ENCODE results near the gene UTS2B. TPM values are rescaled to one million over a fixed set of nuclear protein-coding genes. Genes with fewer than 3 reads are reported as not detected.

The UTS2B gene
- polyA plus RNA-seq, 1 of the 3 experiments (the other 2 are of a cell fraction), result 0.03 TPM

DNA sequence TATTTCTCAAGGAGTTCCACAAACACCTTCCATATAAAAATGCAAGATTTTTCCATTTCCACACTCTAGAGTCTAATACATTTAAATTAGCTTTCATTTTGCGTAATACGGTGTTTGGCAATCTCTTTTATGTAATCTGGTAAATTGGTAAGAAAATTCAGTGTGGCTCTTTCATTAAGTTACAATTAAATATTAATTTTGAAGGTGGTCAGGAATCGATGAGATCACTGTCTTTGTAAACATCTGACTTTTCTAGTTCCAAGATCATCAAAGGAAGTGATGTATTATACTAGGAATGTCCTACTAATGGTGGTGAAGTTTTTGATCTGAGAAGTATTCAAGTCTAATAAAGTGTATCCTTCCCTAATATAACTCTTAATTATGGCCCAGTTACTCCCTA lies 1.1 kb upstream of the UTS2B start:
- peak overlapping the region in 1 of 2 experiments; percentile 93; a peak in 3 of 4 replicates for H3K4me3 ChIP-seq (ENCODE audit: low read depth in 2 of 2, low read length in 1 of 2)
- POLR2A ChIA-PET, result no interaction called here
- no peaks in the 10 kb centered on the region for H3K27me3 ChIP-seq (ENCODE audit: insufficient read depth)
- peaks cover 3% of the 10 kb centered on the region; the same call in 1 of the 2 replicates for H4K20me1 ChIP-seq (ENCODE audit: insufficient read depth)
- 70% methylated on average over 3 of the region's 3 CpGs for WGBS (ENCODE audit: low lambda C conversion rate)
- no peaks in the 10 kb centered on the region for H3K36me3 ChIP-seq (replicated peaks in 1 of 2; ENCODE audit: control insufficient read depth in 1 of 2, insufficient read depth in 2 of 2, low read length in 1 of 2)
- H3F3A ChIP-seq (replicated peaks; ENCODE audit: insufficient read depth), result peaks cover 27% of the 10 kb centered on the region
- H3K9ac ChIP-seq, result peak overlapping the region; percentile 94; the same call in 1 of the 2 replicates
- no peak overlapping the region for H2AFZ ChIP-seq (ENCODE audit: low read depth)
- peak overlapping the region; percentile 82 for H3K4me2 ChIP-seq
- H3K9me2 ChIP-seq, result no peaks in the 10 kb centered on the region
- H3K27ac ChIP-seq (ENCODE audit: low read depth in 2 of 2, low read length in 1 of 2), result peak overlapping the region in 1 of 2 experiments; percentile 92; a peak in 3 of 4 replicates
- CTCF ChIA-PET, result no interaction called here
- H3K9me3 ChIP-seq, result no peaks in the 10 kb centered on the region
- DNase-seq, result no peak
- peaks cover 18 to 48% of the 10 kb centered on the region in 2 experiments; a peak in 3 of 4 replicates for H3K4me1 ChIP-seq (ENCODE audit: control insufficient read depth in 1 of 2, insufficient read depth in 2 of 2, low read depth in 1 of 2, low read length in 1 of 2)
- H3K79me2 ChIP-seq (ENCODE audit: insufficient read depth), result peaks cover 72% of the 10 kb centered on the region
- no peak for TF ChIP-seq NRF1 (IDR thresholded peaks at IDR 0.05; ENCODE audit: low read depth, low read length)
- TF ChIP-seq TCF12 (IDR thresholded peaks at IDR 0.05), result peak; percentile 10; the same call in 1 of the 2 replicates
- TF ChIP-seq FOSL2 (IDR thresholded peaks at IDR 0.05; ENCODE audit: borderline replicate concordance, low read depth), result 0 out of 2 replicates have a peak, but pooled peaks have one; percentile 45
- 0 out of 2 replicates have a peak, but pooled peaks have one; percentile 37 for TF ChIP-seq JUND (IDR thresholded peaks at IDR 0.05)
- peak; percentile 23; the same call in 1 of the 2 replicates for TF ChIP-seq NFIC (IDR thresholded peaks at IDR 0.05; ENCODE audit: borderline replicate concordance)
- no peak for TF ChIP-seq RAD21 (IDR thresholded peaks at IDR 0.05; ENCODE audit: low read length)

DNA sequence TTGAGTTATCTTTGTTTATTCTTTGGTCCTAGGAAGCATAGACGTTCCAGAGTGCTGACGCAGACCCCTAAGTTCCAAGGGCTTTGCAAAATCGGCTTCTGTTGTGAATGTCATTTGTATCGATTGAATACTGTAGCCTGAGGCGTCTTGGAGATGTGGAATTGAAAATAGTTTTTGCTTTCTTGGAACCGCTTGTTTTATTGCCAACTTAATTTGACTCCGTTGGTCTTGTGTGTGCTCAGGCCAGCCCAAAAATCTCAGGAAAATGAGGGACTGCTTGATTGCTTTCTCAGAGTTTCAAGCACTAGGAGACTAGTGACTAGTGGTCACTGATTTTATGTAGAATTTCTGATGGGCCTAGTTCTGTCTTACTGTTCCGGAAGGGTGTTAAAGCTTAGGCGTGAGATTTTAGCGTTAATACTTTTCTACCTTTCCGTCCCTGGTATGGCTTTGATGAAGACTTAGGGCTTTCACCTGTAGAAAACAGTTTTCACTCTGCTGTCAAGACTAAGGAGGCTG lies 263 bp upstream of the UTS2B start:
- CTCF ChIA-PET, result interaction anchor here (0.7 kb wide), 1 partner anchor 233 kb away, joined by 3 read pairs; no protein-coding TSS in a partner anchor
- Histone ChIP-seq H3K9ac (peak overlapping the region; percentile 94), H3K4me2 (peak overlapping the region; percentile 82), H3K9me2 (no peaks in the 10 kb centered on the region), H4K20me1 (ENCODE audit: insufficient read depth) (peaks cover 3% of the 10 kb centered on the region; the same call in 1 of the 2 replicates), H3K9me3 (no peaks in the 10 kb centered on the region), H3F3A (replicated peaks; ENCODE audit: insufficient read depth) (peaks cover 27% of the 10 kb centered on the region), H3K27ac (ENCODE audit: low read depth in 2 of 2, low read length in 1 of 2) (peak overlapping the region in 1 of 2 experiments; percentile 92; a peak in 2 of 4 replicates), H3K27me3 (ENCODE audit: insufficient read depth) (no peaks in the 10 kb centered on the region), H3K36me3 (replicated peaks in 1 of 2; ENCODE audit: control insufficient read depth in 1 of 2, insufficient read depth in 2 of 2, low read length in 1 of 2) (no peaks in the 10 kb centered on the region), H2AFZ (ENCODE audit: low read depth) (no peak overlapping the region), H3K79me2 (ENCODE audit: insufficient read depth) (peaks cover 64% of the 10 kb centered on the region), H3K4me3 (ENCODE audit: low read depth in 2 of 2, low read length in 1 of 2) (peak overlapping the region; percentile 93), H3K4me1 (ENCODE audit: control insufficient read depth in 1 of 2, insufficient read depth in 2 of 2, low read depth in 1 of 2, low read length in 1 of 2) (peaks cover 18 to 48% of the 10 kb centered on the region in 2 experiments; a peak in 3 of 4 replicates)
- 36% methylated on average over 11 of the region's 11 CpGs for WGBS (ENCODE audit: low lambda C conversion rate)
- TF ChIP-seq, protein P1, sequence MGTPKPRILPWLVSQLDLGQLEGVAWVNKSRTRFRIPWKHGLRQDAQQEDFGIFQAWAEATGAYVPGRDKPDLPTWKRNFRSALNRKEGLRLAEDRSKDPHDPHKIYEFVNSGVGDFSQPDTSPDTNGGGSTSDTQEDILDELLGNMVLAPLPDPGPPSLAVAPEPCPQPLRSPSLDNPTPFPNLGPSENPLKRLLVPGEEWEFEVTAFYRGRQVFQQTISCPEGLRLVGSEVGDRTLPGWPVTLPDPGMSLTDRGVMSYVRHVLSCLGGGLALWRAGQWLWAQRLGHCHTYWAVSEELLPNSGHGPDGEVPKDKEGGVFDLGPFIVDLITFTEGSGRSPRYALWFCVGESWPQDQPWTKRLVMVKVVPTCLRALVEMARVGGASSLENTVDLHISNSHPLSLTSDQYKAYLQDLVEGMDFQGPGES (IDR thresholded peaks at IDR 0.05; ENCODE audit: low read depth, low read length), result no peak
- TF ChIP-seq NRF1 (IDR thresholded peaks at IDR 0.05; ENCODE audit: low read depth, low read length) (no peak), FOSL2 (IDR thresholded peaks at IDR 0.05; ENCODE audit: borderline replicate concordance, low read depth) (0 out of 2 replicates have a peak, but pooled peaks have one; percentile 4), NFIC (IDR thresholded peaks at IDR 0.05; ENCODE audit: borderline replicate concordance) (no peak), JUND (IDR thresholded peaks at IDR 0.05) (peak; percentile 9; the same call in 1 of the 2 replicates)
- POLR2A ChIA-PET, result no interaction called here
- DNase-seq, result no peak

DNA sequence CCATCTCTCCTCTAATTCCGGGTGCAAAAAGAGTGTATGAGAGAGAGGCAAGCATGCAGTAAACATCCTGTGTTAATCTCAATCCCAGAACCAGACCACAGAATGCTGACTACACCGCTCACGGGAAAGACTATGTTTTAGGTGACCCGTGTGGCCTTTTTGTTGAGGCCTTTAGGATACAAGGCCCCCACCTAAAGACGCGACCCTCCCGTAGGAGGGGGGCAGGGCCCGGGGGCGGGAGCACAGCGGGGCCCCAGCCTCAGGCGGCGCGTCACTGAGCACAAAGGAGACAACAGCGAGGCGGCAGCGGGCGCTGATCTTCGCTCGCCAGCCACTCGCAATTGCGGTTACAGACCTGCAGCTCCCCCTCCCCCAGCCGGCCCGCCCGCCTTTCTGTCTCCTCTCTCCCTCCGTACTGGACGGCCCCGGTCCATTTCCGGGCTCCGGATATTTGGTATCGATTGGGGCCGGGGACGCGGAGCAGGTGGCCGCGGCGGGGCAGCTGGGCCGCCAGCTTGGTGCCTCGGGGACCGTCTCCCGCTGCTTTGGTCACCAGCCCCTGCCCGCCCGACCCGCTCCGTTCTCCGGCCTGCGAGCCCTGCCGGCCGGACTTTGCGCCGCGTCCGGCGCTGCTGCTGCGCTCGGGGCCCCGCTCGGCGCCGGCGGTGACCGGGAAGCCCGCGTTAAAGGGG lies 1.2 kb downstream of the UTS2B start, which contains the start of gene CCDC50:
Gene CCDC50 (plus strand): TSS at position 433 of the 692 bp plus-strand sequence. CDS start 281 bp downstream, outside the sequence.
- CTCF ChIA-PET, result no interaction called here
- Histone ChIP-seq H3K27me3 (ENCODE audit: insufficient read depth) (no peaks in the 10 kb centered on the region), H3F3A (replicated peaks; ENCODE audit: insufficient read depth) (peaks cover 25% of the 10 kb centered on the region), H3K27ac (ENCODE audit: low read depth in 2 of 2, low read length in 1 of 2) (peak within 1 kb of the TSS; percentile 85 to 92), H3K9me3 (no peaks in the 10 kb centered on the region), H3K4me3 (ENCODE audit: low read depth in 2 of 2, low read length in 1 of 2) (peak within 1 kb of the TSS; percentile 93), H3K4me2 (peak within 1 kb of the TSS; percentile 82), H2AFZ (ENCODE audit: low read depth) (peak within 1 kb of the TSS; percentile 97), H3K79me2 (ENCODE audit: insufficient read depth) (peaks cover 49% of the 10 kb centered on the region), H3K9me2 (no peaks in the 10 kb centered on the region), H4K20me1 (ENCODE audit: insufficient read depth) (no peaks in the 10 kb centered on the region; the same call in 1 of the 2 replicates), H3K36me3 (replicated peaks in 1 of 2; ENCODE audit: control insufficient read depth in 1 of 2, insufficient read depth in 2 of 2, low read length in 1 of 2) (no peaks in the 10 kb centered on the region), H3K4me1 (ENCODE audit: control insufficient read depth in 1 of 2, insufficient read depth in 2 of 2, low read depth in 1 of 2, low read length in 1 of 2) (peaks cover 18 to 36% of the 10 kb centered on the region in 2 experiments; a peak in 3 of 4 replicates), H3K9ac (peak within 1 kb of the TSS; percentile 94)
- POLR2A ChIA-PET, result interaction anchor here (1.3 kb wide), 1 partner anchor 16 kb away, joined by 3 read pairs; no protein-coding TSS in a partner anchor
- peak; percentile 90 for DNase-seq
- 2% methylated on average over 16 of the region's 63 CpGs for WGBS (ENCODE audit: low lambda C conversion rate)
- TF ChIP-seq GABPA (IDR thresholded peaks at IDR 0.05; ENCODE audit: low read depth) (peak; percentile 45; the same call in 1 of the 2 replicates), POLR2AphosphoS5 (IDR thresholded peaks at IDR 0.05; ENCODE audit: low read depth, low read length) (peak; percentile 67), SMC3 (IDR thresholded peaks at IDR 0.05; ENCODE audit: low read depth, low read length) (no peak), SIN3A (IDR thresholded peaks at IDR 0.05; ENCODE audit: borderline replicate concordance, low read depth, low read length) (no peak; the same call in 1 of the 2 replicates), RFX5 (IDR thresholded peaks at IDR 0.05; ENCODE audit: low read length) (0 out of 2 replicates have a peak, but pooled peaks have one; percentile 41), ELF1 (IDR thresholded peaks at IDR 0.05) (peak; percentile 86), NFIC (IDR thresholded peaks at IDR 0.05; ENCODE audit: borderline replicate concordance) (no peak), TCF12 (IDR thresholded peaks at IDR 0.05) (no peak), GATA2 (CRISPR knock-in tag; IDR thresholded peaks at IDR 0.05) (no peak)
- TF ChIP-seq, protein P2, sequence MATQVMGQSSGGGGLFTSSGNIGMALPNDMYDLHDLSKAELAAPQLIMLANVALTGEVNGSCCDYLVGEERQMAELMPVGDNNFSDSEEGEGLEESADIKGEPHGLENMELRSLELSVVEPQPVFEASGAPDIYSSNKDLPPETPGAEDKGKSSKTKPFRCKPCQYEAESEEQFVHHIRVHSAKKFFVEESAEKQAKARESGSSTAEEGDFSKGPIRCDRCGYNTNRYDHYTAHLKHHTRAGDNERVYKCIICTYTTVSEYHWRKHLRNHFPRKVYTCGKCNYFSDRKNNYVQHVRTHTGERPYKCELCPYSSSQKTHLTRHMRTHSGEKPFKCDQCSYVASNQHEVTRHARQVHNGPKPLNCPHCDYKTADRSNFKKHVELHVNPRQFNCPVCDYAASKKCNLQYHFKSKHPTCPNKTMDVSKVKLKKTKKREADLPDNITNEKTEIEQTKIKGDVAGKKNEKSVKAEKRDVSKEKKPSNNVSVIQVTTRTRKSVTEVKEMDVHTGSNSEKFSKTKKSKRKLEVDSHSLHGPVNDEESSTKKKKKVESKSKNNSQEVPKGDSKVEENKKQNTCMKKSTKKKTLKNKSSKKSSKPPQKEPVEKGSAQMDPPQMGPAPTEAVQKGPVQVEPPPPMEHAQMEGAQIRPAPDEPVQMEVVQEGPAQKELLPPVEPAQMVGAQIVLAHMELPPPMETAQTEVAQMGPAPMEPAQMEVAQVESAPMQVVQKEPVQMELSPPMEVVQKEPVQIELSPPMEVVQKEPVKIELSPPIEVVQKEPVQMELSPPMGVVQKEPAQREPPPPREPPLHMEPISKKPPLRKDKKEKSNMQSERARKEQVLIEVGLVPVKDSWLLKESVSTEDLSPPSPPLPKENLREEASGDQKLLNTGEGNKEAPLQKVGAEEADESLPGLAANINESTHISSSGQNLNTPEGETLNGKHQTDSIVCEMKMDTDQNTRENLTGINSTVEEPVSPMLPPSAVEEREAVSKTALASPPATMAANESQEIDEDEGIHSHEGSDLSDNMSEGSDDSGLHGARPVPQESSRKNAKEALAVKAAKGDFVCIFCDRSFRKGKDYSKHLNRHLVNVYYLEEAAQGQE (IDR thresholded peaks at IDR 0.05; ENCODE audit: low read depth, low read length), result peak; percentile 53; the same call in 1 of the 2 replicates
